ENCODE results near the gene ACVRL1. TPM values are rescaled to one million over a fixed set of nuclear protein-coding genes. Genes with fewer than 3 reads are reported as not detected.

ACVRL1 gene
- total and polyA plus RNA-seq, 2 donors (not counting 1 experiment from before 2014, with no cell fraction given) = 8.9 to 36.2 TPM

GRCh38 chr12:51913071-51914033 is 6.0 kb downstream of the ACVRL1 start:
- Histone ChIP-seq H3K9ac (ENCODE audit: insufficient read depth, low read length) (no peak overlapping the region), H3K27me3 (ENCODE audit: control insufficient read depth, insufficient read depth, low read length) (no peaks in the 10 kb centered on the region), H4K20me1 (ENCODE audit: control insufficient read depth, extremely low read depth, insufficient read depth, low read length) (no peaks in the 10 kb centered on the region), H3K4me3 (replicated peaks in 1 of 4; ENCODE audit: control extremely low read depth in 1 of 4, insufficient read depth in 1 of 4, low read depth in 3 of 4, low read length in 4 of 4) (no peak overlapping the region), H3K4me2 (ENCODE audit: extremely low read depth, insufficient read depth, low read length) (no peak overlapping the region), H3K4me1 (ENCODE audit: control insufficient read depth, extremely low read depth, insufficient read depth, low read length) (peaks cover 19% of the 10 kb centered on the region), H2AFZ (ENCODE audit: low read length) (no peak overlapping the region), H3K27ac (ENCODE audit: insufficient read depth, low read length) (no peak overlapping the region), H3K36me3 (ENCODE audit: control insufficient read depth, insufficient read depth, low read length) (no peaks in the 10 kb centered on the region), H3K9me3 (ENCODE audit: control insufficient read depth, insufficient read depth, low read depth, low read length) (no peaks in the 10 kb centered on the region), H3K79me2 (ENCODE audit: control insufficient read depth, insufficient read depth, low read length) (no peaks in the 10 kb centered on the region)
- DNase-seq (ENCODE audit: low read depth in 2 of 2) = no peak
- no peak for TF ChIP-seq EZH2 (IDR thresholded peaks at IDR 0.05; ENCODE audit: low read length, missing control alignments)
- TF ChIP-seq, protein P1, sequence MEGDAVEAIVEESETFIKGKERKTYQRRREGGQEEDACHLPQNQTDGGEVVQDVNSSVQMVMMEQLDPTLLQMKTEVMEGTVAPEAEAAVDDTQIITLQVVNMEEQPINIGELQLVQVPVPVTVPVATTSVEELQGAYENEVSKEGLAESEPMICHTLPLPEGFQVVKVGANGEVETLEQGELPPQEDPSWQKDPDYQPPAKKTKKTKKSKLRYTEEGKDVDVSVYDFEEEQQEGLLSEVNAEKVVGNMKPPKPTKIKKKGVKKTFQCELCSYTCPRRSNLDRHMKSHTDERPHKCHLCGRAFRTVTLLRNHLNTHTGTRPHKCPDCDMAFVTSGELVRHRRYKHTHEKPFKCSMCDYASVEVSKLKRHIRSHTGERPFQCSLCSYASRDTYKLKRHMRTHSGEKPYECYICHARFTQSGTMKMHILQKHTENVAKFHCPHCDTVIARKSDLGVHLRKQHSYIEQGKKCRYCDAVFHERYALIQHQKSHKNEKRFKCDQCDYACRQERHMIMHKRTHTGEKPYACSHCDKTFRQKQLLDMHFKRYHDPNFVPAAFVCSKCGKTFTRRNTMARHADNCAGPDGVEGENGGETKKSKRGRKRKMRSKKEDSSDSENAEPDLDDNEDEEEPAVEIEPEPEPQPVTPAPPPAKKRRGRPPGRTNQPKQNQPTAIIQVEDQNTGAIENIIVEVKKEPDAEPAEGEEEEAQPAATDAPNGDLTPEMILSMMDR (conservative IDR thresholded peaks at IDR 0.05 in 1 of 2, IDR thresholded peaks at IDR 0.05 in 1 of 2; ENCODE audit: low read depth in 1 of 2, low read length in 2 of 2) = no peak

GRCh38 chr12:51914034-51914923 is 7.0 kb downstream of the ACVRL1 start:
- no peak for TF ChIP-seq EZH2 (IDR thresholded peaks at IDR 0.05; ENCODE audit: low read length, missing control alignments)
- TF ChIP-seq, protein P1 (conservative IDR thresholded peaks at IDR 0.05 in 1 of 2, IDR thresholded peaks at IDR 0.05 in 1 of 2; ENCODE audit: low read depth in 1 of 2, low read length in 2 of 2) = no peak
- H3K4me2 ChIP-seq (ENCODE audit: extremely low read depth, insufficient read depth, low read length) = no peak overlapping the region
- no peak overlapping the region for H3K27ac ChIP-seq (ENCODE audit: insufficient read depth, low read length)
- DNase-seq (ENCODE audit: low read depth in 2 of 2) = no peak
- no peak overlapping the region for H3K9ac ChIP-seq (ENCODE audit: insufficient read depth, low read length)
- no peaks in the 10 kb centered on the region for H3K36me3 ChIP-seq (ENCODE audit: control insufficient read depth, insufficient read depth, low read length)
- H3K4me3 ChIP-seq (replicated peaks in 1 of 4; ENCODE audit: control extremely low read depth in 1 of 4, insufficient read depth in 1 of 4, low read depth in 3 of 4, low read length in 4 of 4) = no peak overlapping the region
- no peaks in the 10 kb centered on the region for H4K20me1 ChIP-seq (ENCODE audit: control insufficient read depth, extremely low read depth, insufficient read depth, low read length)
- no peaks in the 10 kb centered on the region for H3K79me2 ChIP-seq (ENCODE audit: control insufficient read depth, insufficient read depth, low read length)
- H3K4me1 ChIP-seq (ENCODE audit: control insufficient read depth, extremely low read depth, insufficient read depth, low read length) = peaks cover 19% of the 10 kb centered on the region
- no peak overlapping the region for H2AFZ ChIP-seq (ENCODE audit: low read length)
- no peaks in the 10 kb centered on the region for H3K9me3 ChIP-seq (ENCODE audit: control insufficient read depth, insufficient read depth, low read depth, low read length)
- H3K27me3 ChIP-seq (ENCODE audit: control insufficient read depth, insufficient read depth, low read length) = no peaks in the 10 kb centered on the region

All from fibroblast of lung (primary cell).